Nephron (organoid): ENCODE results near the gene RELN.

Source experiments
- H3K27ac Mint-ChIP-seq, 3 experiments: 2 replicates each; pipeline ENCODE4 v1.8.0; 2020; ENCODE audit warnings: mixed read lengths in 3 of 3, mild to moderate bottlenecking in 2 of 3, moderate library complexity in 1 of 3
- H3K27me3 Mint-ChIP-seq: 2 replicates; pipeline ENCODE4 v1.8.0; 2021; ENCODE audit warnings: low read depth, mild to moderate bottlenecking, moderate library complexity, mixed read lengths
- H3K36me3 Mint-ChIP-seq: 2 replicates; pipeline ENCODE4 v1.8.0; 2020; ENCODE audit warnings: low read depth, mixed read lengths
- H3K4me1 Mint-ChIP-seq: 2 replicates; pipeline ENCODE4 v1.8.0; 2020; ENCODE audit warnings: mixed read lengths
- H3K4me3 Mint-ChIP-seq, 3 experiments: 2 replicates each; pipeline ENCODE4 v1.8.0; 2020; ENCODE audit warnings: mild to moderate bottlenecking in 3 of 3, mixed read lengths in 3 of 3, moderate library complexity in 2 of 3
- H3K9me3 Mint-ChIP-seq: 2 replicates; pipeline ENCODE4 v1.8.0; 2020; ENCODE audit warnings: mixed read lengths
- TF ChIP-seq, protein P1 (sequence below), 3 experiments: fragments of 200-600 bp; sonication (generic); IDR thresholded peaks; one replicate each; pipeline ENCODE4 v1.5.0; 2021; ENCODE audit warnings: antibody characterized with exemption in 3 of 3; ENCODE audit not compliant: unreplicated experiment in 3 of 3

Gene RELN

DNA sequence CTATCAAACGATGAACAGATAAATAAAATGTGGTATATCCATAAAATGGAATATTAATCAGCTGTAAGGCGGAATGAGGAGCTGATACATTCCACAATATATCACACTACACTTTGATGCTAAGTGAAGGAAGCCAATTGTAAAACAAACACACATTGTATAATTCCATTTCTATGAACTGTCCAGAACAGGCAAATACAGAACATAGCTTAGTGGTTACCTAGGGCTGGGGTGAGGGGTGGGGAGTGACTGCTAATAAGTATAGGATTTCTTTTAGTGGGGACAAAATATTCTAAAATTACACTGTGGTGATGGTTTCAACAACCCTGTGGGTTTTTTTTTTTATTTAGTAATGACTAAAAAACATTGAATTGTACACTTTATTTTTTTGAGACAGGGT, 461.3 kb downstream of the RELN start:
- no peaks in the 10 kb centered on the region for H3K4me1 Mint-ChIP-seq
- H3K27me3 Mint-ChIP-seq = no peaks in the 10 kb centered on the region
- H3K27ac Mint-ChIP-seq = no peak overlapping the region
- H3K9me3 Mint-ChIP-seq = no peaks in the 10 kb centered on the region
- H3K36me3 Mint-ChIP-seq = no peaks in the 10 kb centered on the region
- no peak overlapping the region for H3K4me3 Mint-ChIP-seq
- TF ChIP-seq, protein P1, sequence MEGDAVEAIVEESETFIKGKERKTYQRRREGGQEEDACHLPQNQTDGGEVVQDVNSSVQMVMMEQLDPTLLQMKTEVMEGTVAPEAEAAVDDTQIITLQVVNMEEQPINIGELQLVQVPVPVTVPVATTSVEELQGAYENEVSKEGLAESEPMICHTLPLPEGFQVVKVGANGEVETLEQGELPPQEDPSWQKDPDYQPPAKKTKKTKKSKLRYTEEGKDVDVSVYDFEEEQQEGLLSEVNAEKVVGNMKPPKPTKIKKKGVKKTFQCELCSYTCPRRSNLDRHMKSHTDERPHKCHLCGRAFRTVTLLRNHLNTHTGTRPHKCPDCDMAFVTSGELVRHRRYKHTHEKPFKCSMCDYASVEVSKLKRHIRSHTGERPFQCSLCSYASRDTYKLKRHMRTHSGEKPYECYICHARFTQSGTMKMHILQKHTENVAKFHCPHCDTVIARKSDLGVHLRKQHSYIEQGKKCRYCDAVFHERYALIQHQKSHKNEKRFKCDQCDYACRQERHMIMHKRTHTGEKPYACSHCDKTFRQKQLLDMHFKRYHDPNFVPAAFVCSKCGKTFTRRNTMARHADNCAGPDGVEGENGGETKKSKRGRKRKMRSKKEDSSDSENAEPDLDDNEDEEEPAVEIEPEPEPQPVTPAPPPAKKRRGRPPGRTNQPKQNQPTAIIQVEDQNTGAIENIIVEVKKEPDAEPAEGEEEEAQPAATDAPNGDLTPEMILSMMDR (IDR thresholded peaks at IDR 0.05; ENCODE audit: unreplicated experiment in 3 of 3) = no peak

DNA sequence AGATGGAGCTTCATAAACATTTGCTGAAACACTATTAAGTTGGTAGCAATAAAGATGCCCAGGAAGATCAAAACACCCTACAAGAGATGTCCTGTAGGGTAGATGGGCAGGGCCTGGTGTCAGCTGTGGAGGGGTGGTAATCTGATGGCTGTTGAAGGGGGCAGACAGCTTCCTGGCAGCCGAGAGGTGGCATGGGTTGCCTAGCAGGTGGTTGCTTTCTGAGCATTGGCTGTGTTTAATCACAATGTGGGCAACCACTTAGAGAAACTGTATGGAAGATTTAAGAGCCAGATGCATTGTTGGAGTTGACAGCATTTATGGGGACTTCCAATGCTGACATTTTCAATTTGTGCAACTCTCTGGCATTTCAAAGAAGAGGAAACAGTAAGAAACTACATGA, 463.5 kb downstream of the RELN start:
- no peaks in the 10 kb centered on the region for H3K9me3 Mint-ChIP-seq
- TF ChIP-seq, protein P1 (IDR thresholded peaks at IDR 0.05; ENCODE audit: unreplicated experiment in 3 of 3) = no peak
- no peaks in the 10 kb centered on the region for H3K4me1 Mint-ChIP-seq
- no peaks in the 10 kb centered on the region for H3K36me3 Mint-ChIP-seq
- H3K27me3 Mint-ChIP-seq = no peaks in the 10 kb centered on the region
- no peak overlapping the region for H3K27ac Mint-ChIP-seq
- no peak overlapping the region for H3K4me3 Mint-ChIP-seq

DNA sequence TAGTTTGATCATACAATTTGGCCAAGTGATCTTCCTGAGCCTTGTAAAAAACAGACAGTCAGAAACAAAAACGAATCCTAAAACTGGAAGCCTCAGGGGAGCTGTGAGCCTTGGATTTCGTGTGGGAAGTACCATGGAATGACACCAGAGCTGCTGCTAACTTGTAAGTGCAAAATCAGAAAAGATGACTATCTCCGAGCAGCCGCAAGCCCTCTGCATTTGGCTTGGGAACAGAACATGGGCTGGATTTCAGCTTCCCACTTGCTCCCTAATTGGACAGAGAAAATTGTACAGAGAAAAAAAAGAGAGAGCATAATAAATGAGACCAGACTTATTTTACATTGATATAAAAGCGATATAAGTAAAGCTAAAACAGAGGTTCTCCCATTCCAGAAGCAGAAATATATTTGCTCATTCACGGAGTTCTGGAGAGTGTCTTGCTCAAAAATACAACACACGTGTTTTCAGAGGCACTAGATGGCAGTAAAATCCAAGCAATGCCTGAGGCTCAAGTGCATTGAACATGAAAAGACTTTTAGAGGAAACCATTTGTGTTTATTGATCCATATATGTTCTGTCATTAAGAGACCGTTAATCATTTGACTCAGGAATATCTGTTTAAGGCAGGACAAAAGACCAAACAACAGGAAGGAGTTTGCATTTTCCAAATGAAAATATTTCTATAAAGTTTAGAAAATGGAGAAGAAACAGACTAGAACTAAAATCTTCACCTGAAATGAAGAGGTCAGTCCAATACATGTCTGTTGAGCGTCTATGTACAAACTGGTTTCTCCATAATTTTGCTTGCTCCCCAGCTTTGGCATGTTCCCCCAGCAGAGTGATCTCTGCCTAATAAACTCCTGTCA, 465.2 kb downstream of the RELN start:
- Mint-ChIP-seq H3K36me3 (no peaks in the 10 kb centered on the region), H3K4me3 (peak overlapping the region in 1 of 3 experiments; percentile 11), H3K4me1 (no peaks in the 10 kb centered on the region), H3K9me3 (no peaks in the 10 kb centered on the region), H3K27ac (no peak overlapping the region), H3K27me3 (no peaks in the 10 kb centered on the region)
- TF ChIP-seq, protein P1 (IDR thresholded peaks at IDR 0.05; ENCODE audit: unreplicated experiment in 3 of 3) = peak; percentile 50 to 54 (median 52)

DNA sequence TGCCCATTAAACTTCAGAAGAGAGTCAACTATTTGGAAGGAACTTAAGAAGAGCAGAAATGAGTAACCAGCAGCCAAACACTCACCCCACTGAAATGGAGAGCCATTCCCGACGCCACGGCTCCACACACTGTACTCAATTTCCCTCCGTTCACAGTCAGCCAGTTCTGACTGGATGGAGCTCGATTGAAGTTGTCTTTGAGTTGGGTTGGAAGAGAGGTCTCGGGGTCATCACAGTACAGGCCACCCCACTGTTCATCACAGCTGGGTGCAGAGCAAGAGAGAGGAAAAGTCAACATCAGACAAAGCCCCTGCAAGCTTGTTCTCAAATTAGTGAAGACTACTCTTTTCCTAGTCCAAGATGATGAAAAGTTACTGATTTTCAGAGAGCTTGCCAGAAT, 467.5 kb downstream of the RELN start:
- Mint-ChIP-seq H3K4me1 (no peaks in the 10 kb centered on the region), H3K27me3 (no peaks in the 10 kb centered on the region), H3K9me3 (no peaks in the 10 kb centered on the region), H3K36me3 (no peaks in the 10 kb centered on the region), H3K4me3 (no peak overlapping the region), H3K27ac (no peak overlapping the region)
- TF ChIP-seq, protein P1 (IDR thresholded peaks at IDR 0.05; ENCODE audit: unreplicated experiment in 3 of 3) = no peak

DNA sequence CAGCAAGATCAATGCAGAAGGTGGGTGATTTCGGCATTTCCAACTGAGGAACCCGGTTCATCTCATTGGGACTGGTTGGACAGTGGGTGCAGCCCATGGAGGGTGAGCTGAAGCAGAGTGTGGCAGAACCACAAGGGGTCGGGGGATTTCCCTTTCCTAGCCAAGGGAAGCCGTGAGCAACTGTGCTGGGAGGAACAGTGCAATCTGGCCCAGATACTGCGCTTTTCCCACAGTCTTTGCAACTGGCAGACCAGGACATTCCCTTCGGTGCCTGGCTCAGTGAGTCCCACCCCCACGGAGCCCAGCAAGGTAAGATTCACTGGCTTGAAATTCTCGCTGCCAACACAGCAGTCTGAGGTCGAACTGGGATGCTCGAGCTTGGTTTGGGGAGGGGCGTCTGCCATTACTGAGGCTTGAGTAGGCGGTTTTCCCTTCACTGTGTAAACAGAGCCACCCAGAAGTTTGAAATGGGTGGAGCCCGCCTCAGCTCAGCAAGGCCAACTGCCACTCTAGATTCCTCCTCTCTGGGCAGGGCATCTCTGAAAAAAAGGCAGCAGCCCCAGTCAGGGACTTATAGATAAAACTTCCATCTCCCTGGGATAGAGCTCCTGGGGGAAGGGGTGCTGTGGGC, 484.8 kb downstream of the RELN start:
- no peaks in the 10 kb centered on the region for H3K4me1 Mint-ChIP-seq
- no peak overlapping the region for H3K27ac Mint-ChIP-seq
- TF ChIP-seq, protein P1 (IDR thresholded peaks at IDR 0.05; ENCODE audit: unreplicated experiment in 3 of 3) = no peak
- H3K36me3 Mint-ChIP-seq = no peaks in the 10 kb centered on the region
- no peaks in the 10 kb centered on the region for H3K27me3 Mint-ChIP-seq
- no peak overlapping the region for H3K4me3 Mint-ChIP-seq
- H3K9me3 Mint-ChIP-seq = peaks cover 2% of the 10 kb centered on the region
